Right cardiac atrium (tissue), 5 donors: ENCODE results near the gene BDKRB1. TPM values are rescaled to one million over a fixed set of nuclear protein-coding genes. Genes with fewer than 3 reads are reported as not detected.

Experiments
- ATAC-seq, 2 donors: fragments of 200-7000 bp; cut with Tn5 transposase; one replicate each; pipeline versions ENCODE4 v1.8.0 to v1.9.1; 2020; ENCODE audit warnings: moderate library complexity in 2 of 2, mild to moderate bottlenecking in 1 of 2
- DNase-seq, 3 donors: peaks; one replicate each; pipeline ENCODE4 v3.0.0-alpha.2; 2020
- H3K27ac ChIP-seq: one replicate; pipeline ENCODE4 v1.5.1; 2013; ENCODE audit warnings: mild to moderate bottlenecking, low read length, control low read depth, moderate library complexity
- H3K27me3 ChIP-seq: one replicate; pipeline ENCODE4 v1.6.1; 2013; ENCODE audit not compliant: control insufficient read depth, insufficient read depth
- H3K4me1 ChIP-seq: one replicate; pipeline ENCODE4 v1.6.1; 2013; ENCODE audit warnings: low read length; ENCODE audit not compliant: control insufficient read depth, insufficient read depth
- H3K4me3 ChIP-seq: one replicate; pipeline ENCODE4 v1.5.1; 2013; ENCODE audit warnings: low read length, control low read depth
- H3K9me3 ChIP-seq: one replicate; pipeline ENCODE4 v1.6.1; 2013; ENCODE audit warnings: low read length; ENCODE audit not compliant: control insufficient read depth
- WGBS: extraction: QIAGEN DNeasy Blood & Tissue Kit; methylation state at CpG from one replicate; pipeline ENCODE4 v1.1.7; 2013; 5-methylcytosine and 5-hydroxymethylcytosine counted together
- intact Hi-C, 4 donors: fragments of 100-400 bp; cut with DNase I; formaldehyde crosslinking; loops; one replicate each; pipeline versions ENCODE4 v1.11.0 to v1.14.0; 2022 to 2023
- polyA plus RNA-seq: library from polyadenylated mRNA; stranded (reverse); fragments of 200-250 nt; gene quantifications from one replicate; pipeline ENCODE4 v1.2.3, GENCODE V29; 2013
- total RNA-seq, 4 donors: library from RNA; stranded (reverse); fragmentation: NEBNext Ultra II Directional; extraction: Animal tissue kit (Norgen Biotek cat#: 25700); gene quantifications; one replicate each; pipeline ENCODE4 v1.2.1, GENCODE V29; 2021
- donor health status: healthy with polysubstance abuse.
- donor health status: DM: no; HTN: yes; CAD: no.
- donor health status: DM: no; HTN: no; CAD: no.
- donor health status: DM: no; HTN: yes; CAD: no; lungs with severe emphysema.
- donor health status: DM: yes; HTN: yes; CAD: no.

Gene BDKRB1
- total and polyA plus RNA-seq, 5 donors: 0.18 TPM; not detected in 4

GRCh38 chr14:96281486-96281885 lies 25.5 kb downstream of the BDKRB1 start:
- no peaks in the 10 kb centered on the region for H3K27me3 ChIP-seq
- ATAC-seq: no peak
- no peak overlapping the region for H3K4me3 ChIP-seq
- intact Hi-C loops: loop anchor here in 1 of 4 donors (10.0 kb wide), 1 partner anchor 143 kb away; no protein-coding TSS in a partner anchor
- H3K27ac ChIP-seq: no peak overlapping the region
- H3K4me1 ChIP-seq: no peaks in the 10 kb centered on the region
- no peak for DNase-seq
- peaks cover 6% of the 10 kb centered on the region for H3K9me3 ChIP-seq
- 50% methylated on average over 4 of the region's 4 CpGs for WGBS

GRCh38 chr14:96284008-96284407 lies 28.0 kb downstream of the BDKRB1 start:
- intact Hi-C loops: loop anchor here in 1 of 4 donors (10.0 kb wide), 1 partner anchor 141 kb away; no protein-coding TSS in a partner anchor
- WGBS: 91% methylated on average over 9 of the region's 9 CpGs

GRCh38 chr14:96284430-96284829 lies 28.4 kb downstream of the BDKRB1 start:
- no peaks in the 10 kb centered on the region for H3K9me3 ChIP-seq
- DNase-seq: no peak
- H3K4me1 ChIP-seq: peaks cover 1% of the 10 kb centered on the region
- no peak overlapping the region for H3K27ac ChIP-seq
- ATAC-seq: no peak
- H3K4me3 ChIP-seq: no peak overlapping the region
- WGBS: 81% methylated on average over 1 of the region's 1 CpG
- no peaks in the 10 kb centered on the region for H3K27me3 ChIP-seq
- intact Hi-C loops: loop anchor here in 1 of 4 donors (10.0 kb wide), 1 partner anchor 140 kb away; no protein-coding TSS in a partner anchor

More at GRCh38 chr14:96284008-96284407, 28.0 kb downstream of the BDKRB1 start:
- Histone ChIP-seq H3K27me3 (no peaks in the 10 kb centered on the region), H3K9me3 (no peaks in the 10 kb centered on the region), H3K4me1 (peaks cover 1% of the 10 kb centered on the region), H3K4me3 (no peak overlapping the region), H3K27ac (no peak overlapping the region)
- ATAC-seq (no peak), DNase-seq (no peak)

GRCh38 chr14:96285667-96286066 lies 29.7 kb downstream of the BDKRB1 start:
- peak; percentile 87 to 90 for ATAC-seq
- Histone ChIP-seq H3K4me3 (no peak overlapping the region), H3K9me3 (no peaks in the 10 kb centered on the region), H3K27me3 (no peaks in the 10 kb centered on the region), H3K4me1 (peaks cover 1% of the 10 kb centered on the region), H3K27ac (peak overlapping the region; percentile 28)
- DNase-seq: peak; percentile 67 to 80 (median 72)
- 49% methylated on average over 17 of the region's 17 CpGs for WGBS
- intact Hi-C loops: loop anchor here in 1 of 4 donors (10.0 kb wide), 1 partner anchor 139 kb away; no protein-coding TSS in a partner anchor

GRCh38 chr14:96286251-96286650 lies 30.2 kb downstream of the BDKRB1 start:
- H3K4me3 ChIP-seq: peak overlapping the region; percentile 23
- H3K27ac ChIP-seq: no peak overlapping the region
- no peaks in the 10 kb centered on the region for H3K9me3 ChIP-seq
- WGBS: 75% methylated on average over 1 of the region's 1 CpG
- DNase-seq (no peak), ATAC-seq (no peak)
- intact Hi-C loops: loop anchor here in 1 of 4 donors (10.0 kb wide), 1 partner anchor 139 kb away; no protein-coding TSS in a partner anchor
- peaks cover 1% of the 10 kb centered on the region for H3K4me1 ChIP-seq
- no peaks in the 10 kb centered on the region for H3K27me3 ChIP-seq

- 90% methylated on average over 1 of the region's 1 CpG for WGBS
- Histone ChIP-seq H3K4me3 (no peak overlapping the region), H3K27ac (no peak overlapping the region), H3K9me3 (no peaks in the 10 kb centered on the region), H3K4me1 (peaks cover 1% of the 10 kb centered on the region), H3K27me3 (no peaks in the 10 kb centered on the region)
- intact Hi-C loops: loop anchor here in 1 of 4 donors (10.0 kb wide), 1 partner anchor 137 kb away; no protein-coding TSS in a partner anchor
- no peak for ATAC-seq
- DNase-seq: no peak
Measured at GRCh38 chr14:96287856-96288255, 31.8 kb downstream of the BDKRB1 start.

- no peaks in the 10 kb centered on the region for H3K9me3 ChIP-seq
- no peaks in the 10 kb centered on the region for H3K27me3 ChIP-seq
- WGBS: 81% methylated on average over 7 of the region's 7 CpGs
- DNase-seq (no peak), ATAC-seq (no peak)
- no peak overlapping the region for H3K4me3 ChIP-seq
- no peaks in the 10 kb centered on the region for H3K4me1 ChIP-seq
- intact Hi-C loops: loop anchor here in 2 of 4 donors (10.0 kb wide), 2 partner anchors 51 to 131 kb away; no protein-coding TSS in a partner anchor
- no peak overlapping the region for H3K27ac ChIP-seq
Measured at GRCh38 chr14:96294246-96294645, 38.2 kb downstream of the BDKRB1 start.

GRCh38 chr14:96297000-96297399 lies 41.0 kb downstream of the BDKRB1 start:
- ATAC-seq: no peak
- H3K27ac ChIP-seq: no peak overlapping the region
- 98% methylated on average over 2 of the region's 2 CpGs for WGBS
- H3K4me3 ChIP-seq: no peak overlapping the region
- intact Hi-C loops: loop anchor here in 3 of 4 donors (5.0 to 10.0 kb wide), 3 partner anchors 48 to 128 kb away; no protein-coding TSS in a partner anchor
- no peak for DNase-seq
- no peaks in the 10 kb centered on the region for H3K27me3 ChIP-seq
- H3K9me3 ChIP-seq: no peaks in the 10 kb centered on the region
- H3K4me1 ChIP-seq: no peaks in the 10 kb centered on the region

GRCh38 chr14:96297997-96298515 lies 42.0 kb downstream of the BDKRB1 start:
- Histone ChIP-seq H3K27me3 (no peaks in the 10 kb centered on the region), H3K4me3 (no peak overlapping the region), H3K27ac (no peak overlapping the region), H3K9me3 (no peaks in the 10 kb centered on the region), H3K4me1 (no peaks in the 10 kb centered on the region)
- intact Hi-C loops: loop anchor here in 3 of 4 donors (5.0 to 10.0 kb wide), 3 partner anchors 47 to 127 kb away; no protein-coding TSS in a partner anchor
- 91% methylated on average over 4 of the region's 4 CpGs for WGBS
- no peak for ATAC-seq
- no peak for DNase-seq

GRCh38 chr14:96299441-96299840 lies 43.4 kb downstream of the BDKRB1 start:
- intact Hi-C loops: loop anchor here in 3 of 4 donors (5.0 to 10.0 kb wide), 3 partner anchors 45 to 125 kb away; no protein-coding TSS in a partner anchor

GRCh38 chr14:96303981-96304380 lies 48.0 kb downstream of the BDKRB1 start:
- no peaks in the 10 kb centered on the region for H3K4me1 ChIP-seq
- DNase-seq: no peak
- WGBS: 91% methylated on average over 3 of the region's 3 CpGs
- no peak overlapping the region for H3K4me3 ChIP-seq
- no peaks in the 10 kb centered on the region for H3K9me3 ChIP-seq
- intact Hi-C loops: no loop called here
- H3K27ac ChIP-seq: no peak overlapping the region
- no peaks in the 10 kb centered on the region for H3K27me3 ChIP-seq
- ATAC-seq: no peak

More at GRCh38 chr14:96299441-96299840, 43.4 kb downstream of the BDKRB1 start:
- no peaks in the 10 kb centered on the region for H3K9me3 ChIP-seq
- H3K4me3 ChIP-seq: no peak overlapping the region
- no peaks in the 10 kb centered on the region for H3K27me3 ChIP-seq
- 53% methylated on average over 3 of the region's 3 CpGs for WGBS
- no peaks in the 10 kb centered on the region for H3K4me1 ChIP-seq
- ATAC-seq: no peak
- no peak overlapping the region for H3K27ac ChIP-seq
- DNase-seq: no peak
